HepG2 (cell line): Measurements from ENCODE around the gene CIITA. TPM values are rescaled to one million over a fixed set of nuclear protein-coding genes. Genes with fewer than 3 reads are reported as not detected.

Experiments used
- ARHGAP35 ChIP-seq: sonication (generic); formaldehyde crosslinking; IDR thresholded peaks from 2 replicates; pipeline ENCODE4 v1.9.0; 2022; ENCODE audit warnings: mild to moderate bottlenecking, inconsistent platforms, moderate library complexity, missing genetic modification reagents, borderline replicate concordance
- CC2D1A ChIP-seq: sonication (generic); formaldehyde crosslinking; IDR thresholded peaks from 2 replicates; pipeline ENCODE4 v1.8.1; 2023; ENCODE audit warnings: mild to moderate bottlenecking, missing genetic modification reagents
- CEBPG ChIP-seq: IDR thresholded peaks from 2 replicates; pipeline ENCODE4 v1.6.1; 2016
- CHCHD3 ChIP-seq: sonication (generic); formaldehyde crosslinking; IDR thresholded peaks from 2 replicates; pipeline ENCODE4 v1.8.0; 2022; ENCODE audit warnings: mild to moderate bottlenecking, missing genetic modification reagents, moderate library complexity
- FOXC1 ChIP-seq: sonication (generic); formaldehyde crosslinking; IDR thresholded peaks from 2 replicates; pipeline ENCODE4 v1.8.0; 2022; ENCODE audit warnings: mild to moderate bottlenecking, missing genetic modification reagents, borderline replicate concordance
- GATAD1 ChIP-seq: IDR thresholded peaks from 2 replicates; pipeline ENCODE4 v1.6.1; 2016; ENCODE audit warnings: missing genetic modification reagents, missing compliant biosample characterization
- JUNB ChIP-seq: sonication (generic); formaldehyde crosslinking; IDR thresholded peaks from 2 replicates; pipeline ENCODE4 v1.8.0; 2022; ENCODE audit warnings: missing genetic modification reagents, mild to moderate bottlenecking, borderline replicate concordance
- KDM5B ChIP-seq: sonication (generic); formaldehyde crosslinking; IDR thresholded peaks from 2 replicates; pipeline ENCODE4 v1.4.0; 2020; ENCODE audit warnings: missing genetic modification reagents, mild to moderate bottlenecking, borderline replicate concordance
- KLF11 ChIP-seq: IDR thresholded peaks from 2 replicates; pipeline ENCODE4 v1.6.1; 2016; ENCODE audit warnings: missing compliant biosample characterization
- MYC ChIP-seq: sonication (generic); formaldehyde crosslinking; IDR thresholded peaks from 2 replicates; pipeline ENCODE4 v1.9.0; 2021; ENCODE audit warnings: missing genetic modification reagents, borderline replicate concordance
- NFATC3 ChIP-seq: sonication (generic); formaldehyde crosslinking; IDR thresholded peaks from 2 replicates; pipeline ENCODE4 v1.5.1; 2020; ENCODE audit warnings: mild to moderate bottlenecking, missing genetic modification reagents
- SIN3A ChIP-seq: IDR thresholded peaks from 2 replicates; pipeline ENCODE4 v1.6.1; 2011; ENCODE audit warnings: low read depth, mild to moderate bottlenecking, control low read depth, low read length, borderline replicate concordance
- SP2 ChIP-seq: sonication (generic); formaldehyde crosslinking; IDR thresholded peaks from 2 replicates; pipeline ENCODE4 v1.5.1; 2020; ENCODE audit warnings: mild to moderate bottlenecking, missing genetic modification reagents
- ZBTB38 ChIP-seq: sonication (generic); formaldehyde crosslinking; IDR thresholded peaks from 2 replicates; pipeline ENCODE4 v1.5.1; 2020; ENCODE audit warnings: mild to moderate bottlenecking, missing genetic modification reagents
- ZMYM3 ChIP-seq: sonication (generic); formaldehyde crosslinking; IDR thresholded peaks from 2 replicates; pipeline ENCODE4 v1.5.1; 2020; ENCODE audit warnings: mild to moderate bottlenecking, missing genetic modification reagents
- ZNF274 ChIP-seq: sonication (generic); formaldehyde crosslinking; IDR thresholded peaks from 2 replicates; pipeline ENCODE4 v1.5.1; 2020; ENCODE audit warnings: mild to moderate bottlenecking, missing genetic modification reagents
- ZNF432 ChIP-seq: sonication (generic); formaldehyde crosslinking; IDR thresholded peaks from 2 replicates; pipeline ENCODE4 v1.5.0; 2020; ENCODE audit warnings: missing genetic modification reagents, mild to moderate bottlenecking, borderline replicate concordance
- ZSCAN29 ChIP-seq: sonication (generic); formaldehyde crosslinking; conservative IDR thresholded peaks from 2 replicates; pipeline ENCODE4 v1.4.0; 2020; ENCODE audit warnings: mild to moderate bottlenecking, missing genetic modification reagents
- polyA plus RNA-seq, 8 experiments: library from polyadenylated mRNA; depleted of rRNA in 3 of 8; stranded (reverse) in 7 of 8; unstranded in 1 of 8; fragments of >200 nt; fragmentation: Illumina TruSeq in 4 of 8; extraction: Trizol in 4 of 8; gene quantifications; 2 replicates each; pipeline versions ENCODE4 v1.2.1 to v1.2.3, GENCODE V29; 2011 to 2016; ENCODE audit warnings: low read depth in 4 of 8, missing spikeins in 1 of 8, mixed read lengths in 1 of 8; ENCODE audit not compliant: insufficient read depth in 1 of 8
- total RNA-seq, 5 experiments: library from RNA; depleted of rRNA; stranded (reverse); fragments of >200 nt; fragmentation: Illumina TruSeq; extraction: Trizol; gene quantifications; 2 replicates each; pipeline ENCODE4 v1.2.3, GENCODE V29; 2016; ENCODE audit warnings: low read depth in 1 of 5
- TF ChIP-seq, protein P1 (sequence below): IDR thresholded peaks from 2 replicates; pipeline ENCODE4 v1.6.1; 2012; ENCODE audit warnings: low read length, improper control_type of control experiment
- TF ChIP-seq, protein P2 (sequence below): sonication (generic); formaldehyde crosslinking; IDR thresholded peaks from 2 replicates; pipeline ENCODE4 v1.4.0; 2020; ENCODE audit warnings: mild to moderate bottlenecking, missing genetic modification reagents
- TF ChIP-seq, protein P3 (sequence below): sonication (generic); formaldehyde crosslinking; IDR thresholded peaks from 2 replicates; pipeline ENCODE4 v1.4.0; 2020; ENCODE audit warnings: missing genetic modification reagents
- TF ChIP-seq, protein P4 (sequence below): sonication (generic); formaldehyde crosslinking; IDR thresholded peaks from 2 replicates; pipeline ENCODE4 v1.4.0; 2020; ENCODE audit warnings: missing genetic modification reagents; ENCODE audit errors: not compliant biosample characterization
- TF ChIP-seq, protein P5 (sequence below): sonication (generic); formaldehyde crosslinking; IDR thresholded peaks from 2 replicates; pipeline ENCODE4 v1.4.0; 2020; ENCODE audit warnings: missing genetic modification reagents

Gene CIITA
- total and polyA plus RNA-seq, 2 of the 13 experiments (the other 11 are each of a cell fraction or from before 2014, with no cell fraction given): 0.08 to 0.09 TPM

DNA sequence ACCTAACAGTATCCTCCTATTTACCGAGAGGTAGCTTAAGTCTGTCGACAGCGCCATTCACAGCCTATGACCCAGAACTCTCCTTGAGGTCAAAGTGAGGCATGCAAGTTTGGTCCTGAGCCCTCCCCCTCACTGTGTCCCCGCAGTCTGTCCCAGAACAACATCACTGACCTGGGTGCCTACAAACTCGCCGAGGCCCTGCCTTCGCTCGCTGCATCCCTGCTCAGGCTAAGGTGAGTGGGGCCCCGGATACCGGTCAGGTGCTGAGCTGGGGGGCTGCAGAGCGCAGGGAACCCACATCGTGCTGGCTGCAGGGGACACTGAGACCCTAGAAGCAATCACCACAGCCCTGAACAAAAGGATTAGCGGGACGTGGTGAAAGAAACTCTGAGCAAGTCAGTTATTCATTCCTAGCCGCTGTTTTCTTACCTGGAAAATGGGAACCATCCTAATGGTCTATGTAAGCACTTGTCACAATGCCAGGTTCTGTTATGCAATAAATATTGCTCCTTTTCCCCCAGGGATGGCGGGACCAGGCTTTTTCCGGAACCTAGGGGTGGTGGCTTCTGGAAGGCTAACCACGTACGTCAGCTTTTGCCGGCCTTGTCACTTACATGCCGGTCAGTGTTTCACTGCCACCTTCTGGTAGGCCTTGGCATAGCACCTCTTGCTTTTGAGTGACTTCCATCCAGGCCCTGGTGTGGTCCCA lies 41.4 kb downstream of the CIITA start (continued):
- TF ChIP-seq ARHGAP35 (CRISPR knock-in tag): no peak
- no peak; the same call in 1 of the 2 replicates for TF ChIP-seq SP2 (CRISPR knock-in tag)
- peak; percentile 94 for TF ChIP-seq ZMYM3 (CRISPR knock-in tag)
- TF ChIP-seq, protein P1, sequence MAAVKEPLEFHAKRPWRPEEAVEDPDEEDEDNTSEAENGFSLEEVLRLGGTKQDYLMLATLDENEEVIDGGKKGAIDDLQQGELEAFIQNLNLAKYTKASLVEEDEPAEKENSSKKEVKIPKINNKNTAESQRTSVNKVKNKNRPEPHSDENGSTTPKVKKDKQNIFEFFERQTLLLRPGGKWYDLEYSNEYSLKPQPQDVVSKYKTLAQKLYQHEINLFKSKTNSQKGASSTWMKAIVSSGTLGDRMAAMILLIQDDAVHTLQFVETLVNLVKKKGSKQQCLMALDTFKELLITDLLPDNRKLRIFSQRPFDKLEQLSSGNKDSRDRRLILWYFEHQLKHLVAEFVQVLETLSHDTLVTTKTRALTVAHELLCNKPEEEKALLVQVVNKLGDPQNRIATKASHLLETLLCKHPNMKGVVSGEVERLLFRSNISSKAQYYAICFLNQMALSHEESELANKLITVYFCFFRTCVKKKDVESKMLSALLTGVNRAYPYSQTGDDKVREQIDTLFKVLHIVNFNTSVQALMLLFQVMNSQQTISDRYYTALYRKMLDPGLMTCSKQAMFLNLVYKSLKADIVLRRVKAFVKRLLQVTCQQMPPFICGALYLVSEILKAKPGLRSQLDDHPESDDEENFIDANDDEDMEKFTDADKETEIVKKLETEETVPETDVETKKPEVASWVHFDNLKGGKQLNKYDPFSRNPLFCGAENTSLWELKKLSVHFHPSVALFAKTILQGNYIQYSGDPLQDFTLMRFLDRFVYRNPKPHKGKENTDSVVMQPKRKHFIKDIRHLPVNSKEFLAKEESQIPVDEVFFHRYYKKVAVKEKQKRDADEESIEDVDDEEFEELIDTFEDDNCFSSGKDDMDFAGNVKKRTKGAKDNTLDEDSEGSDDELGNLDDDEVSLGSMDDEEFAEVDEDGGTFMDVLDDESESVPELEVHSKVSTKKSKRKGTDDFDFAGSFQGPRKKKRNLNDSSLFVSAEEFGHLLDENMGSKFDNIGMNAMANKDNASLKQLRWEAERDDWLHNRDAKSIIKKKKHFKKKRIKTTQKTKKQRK: no peak
- TF ChIP-seq CHCHD3 (CRISPR knock-in tag): no peak
- TF ChIP-seq, protein P2, sequence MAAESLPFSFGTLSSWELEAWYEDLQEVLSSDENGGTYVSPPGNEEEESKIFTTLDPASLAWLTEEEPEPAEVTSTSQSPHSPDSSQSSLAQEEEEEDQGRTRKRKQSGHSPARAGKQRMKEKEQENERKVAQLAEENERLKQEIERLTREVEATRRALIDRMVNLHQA (CRISPR knock-in tag): no peak
- TF ChIP-seq CC2D1A (CRISPR knock-in tag): no peak
- TF ChIP-seq ZNF274: peak; percentile 78
- peak; percentile 62 for TF ChIP-seq GATAD1
- no peak for TF ChIP-seq ZNF432 (CRISPR knock-in tag)
- TF ChIP-seq JUNB (CRISPR knock-in tag): no peak
- peak; percentile 75; the same call in 1 of the 2 replicates for TF ChIP-seq KLF11 (CRISPR knock-in tag)
- TF ChIP-seq CEBPG (CRISPR knock-in tag): peak; percentile 70
- TF ChIP-seq ZSCAN29 (CRISPR knock-in tag): peak; percentile 66; the same call in 1 of the 2 replicates
- TF ChIP-seq, protein P3, sequence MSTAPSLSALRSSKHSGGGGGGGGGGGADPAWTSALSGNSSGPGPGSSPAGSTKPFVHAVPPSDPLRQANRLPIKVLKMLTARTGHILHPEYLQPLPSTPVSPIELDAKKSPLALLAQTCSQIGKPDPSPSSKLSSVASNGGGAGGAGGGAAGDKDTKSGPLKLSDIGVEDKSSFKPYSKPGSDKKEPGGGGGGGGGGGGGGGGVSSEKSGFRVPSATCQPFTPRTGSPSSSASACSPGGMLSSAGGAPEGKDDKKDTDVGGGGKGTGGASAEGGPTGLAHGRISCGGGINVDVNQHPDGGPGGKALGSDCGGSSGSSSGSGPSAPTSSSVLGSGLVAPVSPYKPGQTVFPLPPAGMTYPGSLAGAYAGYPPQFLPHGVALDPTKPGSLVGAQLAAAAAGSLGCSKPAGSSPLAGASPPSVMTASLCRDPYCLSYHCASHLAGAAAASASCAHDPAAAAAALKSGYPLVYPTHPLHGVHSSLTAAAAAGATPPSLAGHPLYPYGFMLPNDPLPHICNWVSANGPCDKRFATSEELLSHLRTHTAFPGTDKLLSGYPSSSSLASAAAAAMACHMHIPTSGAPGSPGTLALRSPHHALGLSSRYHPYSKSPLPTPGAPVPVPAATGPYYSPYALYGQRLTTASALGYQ: no peak
- TF ChIP-seq FOXC1: peak; percentile 61; the same call in 1 of the 2 replicates
- TF ChIP-seq, protein P4, sequence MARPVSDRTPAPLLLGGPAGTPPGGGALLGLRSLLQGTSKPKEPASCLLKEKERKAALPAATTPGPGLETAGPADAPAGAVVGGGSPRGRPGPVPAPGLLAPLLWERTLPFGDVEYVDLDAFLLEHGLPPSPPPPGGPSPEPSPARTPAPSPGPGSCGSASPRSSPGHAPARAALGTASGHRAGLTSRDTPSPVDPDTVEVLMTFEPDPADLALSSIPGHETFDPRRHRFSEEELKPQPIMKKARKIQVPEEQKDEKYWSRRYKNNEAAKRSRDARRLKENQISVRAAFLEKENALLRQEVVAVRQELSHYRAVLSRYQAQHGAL (CRISPR knock-in tag): peak; percentile 47
- TF ChIP-seq SIN3A: no peak
- TF ChIP-seq, protein P5, sequence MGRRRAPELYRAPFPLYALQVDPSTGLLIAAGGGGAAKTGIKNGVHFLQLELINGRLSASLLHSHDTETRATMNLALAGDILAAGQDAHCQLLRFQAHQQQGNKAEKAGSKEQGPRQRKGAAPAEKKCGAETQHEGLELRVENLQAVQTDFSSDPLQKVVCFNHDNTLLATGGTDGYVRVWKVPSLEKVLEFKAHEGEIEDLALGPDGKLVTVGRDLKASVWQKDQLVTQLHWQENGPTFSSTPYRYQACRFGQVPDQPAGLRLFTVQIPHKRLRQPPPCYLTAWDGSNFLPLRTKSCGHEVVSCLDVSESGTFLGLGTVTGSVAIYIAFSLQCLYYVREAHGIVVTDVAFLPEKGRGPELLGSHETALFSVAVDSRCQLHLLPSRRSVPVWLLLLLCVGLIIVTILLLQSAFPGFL (CRISPR knock-in tag): no peak
- TF ChIP-seq ZBTB38 (CRISPR knock-in tag): peak; percentile 67; the same call in 1 of the 2 replicates
- no peak; the same call in 1 of the 2 replicates for TF ChIP-seq MYC
- TF ChIP-seq KDM5B (CRISPR knock-in tag): peak; percentile 52; the same call in 1 of the 2 replicates
- TF ChIP-seq NFATC3: peak; percentile 94; the same call in 1 of the 2 replicates
